A673 (cell line): ENCODE results near the gene IL1RAPL2.

Experiments used
- CTCF ChIP-seq: fragments of 300-800, 200-600 bp; sonication (generic); conservative IDR thresholded peaks from 2 replicates; pipeline ENCODE4 v1.5.1; 2017; ENCODE audit warnings: low read depth, mild to moderate bottlenecking, antibody characterized with exemption, low read length, moderate library complexity, mixed read lengths
- EZH2 ChIP-seq: fragments of 200-600 bp; sonication (generic); IDR thresholded peaks from 2 replicates; pipeline ENCODE4 v1.6.1; 2017; ENCODE audit warnings: borderline replicate concordance, low read depth, mild to moderate bottlenecking, mixed read lengths, antibody characterized with exemption, low read length; ENCODE audit not compliant: poor library complexity, severe bottlenecking

- no peak for TF ChIP-seq CTCF
- TF ChIP-seq EZH2, result no peak
These were observed 895.0 kb downstream of the IL1RAPL2 start for GRCh38 chrX:105461016-105461415.
